CD14-positive monocyte (primary cell): Measurements from ENCODE around the gene RPS26. TPM values are rescaled to one million over a fixed set of nuclear protein-coding genes. Genes with fewer than 3 reads are reported as not detected.
A peak's percentile ranks its signal among the peaks of the same experiment; 100 is the strongest.

Source experiments
- DNase-seq, 3 donors: peaks; one replicate each; pipeline ENCODE4 v3.0.0-alpha.2; 2011 to 2022
- H2AFZ ChIP-seq: 2 replicates; pipeline ENCODE4 v1.6.0; 2012; ENCODE audit warnings: mild to moderate bottlenecking, low read depth, low read length, inconsistent platforms; ENCODE audit not compliant: insufficient read depth, poor library complexity, severe bottlenecking
- H3K27ac ChIP-seq, 2 donors: 1 replicate in 1 of 2; 2 replicates in 1 of 2; pipeline ENCODE4 v1.5.1; 2012 to 2013; ENCODE audit warnings: low read length in 2 of 2, control low read depth in 1 of 2, inconsistent platforms in 1 of 2, low read depth in 1 of 2, mild to moderate bottlenecking in 1 of 2
- H3K27me3 ChIP-seq, 2 donors: one replicate each; pipeline versions ENCODE4 v1.6.0 to v1.6.1; 2011 to 2013; ENCODE audit warnings: low read length in 2 of 2; ENCODE audit not compliant: control insufficient read depth in 2 of 2, insufficient read depth in 2 of 2
- H3K36me3 ChIP-seq, 2 donors: replicated peaks in 1 of 2; 1 replicate in 1 of 2; 2 replicates in 1 of 2; pipeline versions ENCODE4 v1.5.1 to v1.6.1; 2012 to 2013; ENCODE audit warnings: low read length in 2 of 2, control low read depth in 1 of 2, inconsistent platforms in 1 of 2, mild to moderate bottlenecking in 1 of 2; ENCODE audit not compliant: insufficient read depth in 2 of 2, control insufficient read depth in 1 of 2
- H3K4me1 ChIP-seq, 2 donors: 1 replicate in 1 of 2; 2 replicates in 1 of 2; pipeline versions ENCODE4 v1.5.1 to v1.6.1; 2012 to 2013; ENCODE audit warnings: low read length in 2 of 2, control low read depth in 1 of 2, inconsistent platforms in 1 of 2, mild to moderate bottlenecking in 1 of 2, moderate library complexity in 1 of 2; ENCODE audit not compliant: insufficient read depth in 2 of 2, control insufficient read depth in 1 of 2
- H3K4me2 ChIP-seq: replicated peaks from 2 replicates; pipeline ENCODE3; 2012; ENCODE audit warnings: low read length, moderate library complexity, mild to moderate bottlenecking; ENCODE audit not compliant: poor library complexity, severe bottlenecking; ENCODE audit errors: extremely low read depth
- H3K4me3 ChIP-seq, 3 experiments: fragments of 200-600 bp in 1 of 3; sonication (generic) in 1 of 3; replicated peaks in 1 of 3; 1 replicate in 2 of 3; 2 replicates in 1 of 3; pipeline ENCODE4 v1.5.1; 2011 to 2013; ENCODE audit warnings: low read length in 3 of 3, mild to moderate bottlenecking in 3 of 3, control low read depth in 2 of 3, low read depth in 2 of 3, inconsistent platforms in 1 of 3, moderate library complexity in 1 of 3
- H3K79me2 ChIP-seq: 2 replicates; pipeline ENCODE4 v1.6.0; 2012; ENCODE audit warnings: mild to moderate bottlenecking, control low read depth, inconsistent platforms, low read length, moderate library complexity; ENCODE audit not compliant: insufficient read depth
- H3K9ac ChIP-seq: 2 replicates; pipeline ENCODE4 v1.6.0; 2017; ENCODE audit warnings: low read length, mild to moderate bottlenecking; ENCODE audit not compliant: insufficient read depth, poor library complexity, severe bottlenecking
- H3K9me3 ChIP-seq, 2 donors: replicated peaks in 1 of 2; 1 replicate in 1 of 2; 2 replicates in 1 of 2; pipeline versions ENCODE4 v1.5.1 to v1.6.1; 2012 to 2013; ENCODE audit warnings: low read length in 2 of 2, control low read depth in 1 of 2; ENCODE audit not compliant: control insufficient read depth in 1 of 2, insufficient read depth in 1 of 2
- H4K20me1 ChIP-seq: 2 replicates; pipeline ENCODE4 v1.6.0; 2012; ENCODE audit warnings: mild to moderate bottlenecking, low read length, control low read depth, moderate library complexity; ENCODE audit not compliant: insufficient read depth
- H3K27ac Mint-ChIP-seq, 7 donors: one replicate each; pipeline ENCODE4 v1.8.0; 2020; ENCODE audit warnings: mild to moderate bottlenecking in 7 of 7, mixed read lengths in 7 of 7, moderate library complexity in 6 of 7, inconsistent platforms in 2 of 7
- H3K27me3 Mint-ChIP-seq, 3 donors: one replicate each; pipeline ENCODE4 v1.8.0; 2021 to 2022; ENCODE audit warnings: low read depth in 3 of 3, mild to moderate bottlenecking in 3 of 3, mixed read lengths in 3 of 3, moderate library complexity in 3 of 3, inconsistent platforms in 1 of 3
- H3K36me3 Mint-ChIP-seq, 2 donors: one replicate each; pipeline ENCODE4 v1.8.0; 2020; ENCODE audit warnings: mixed read lengths in 2 of 2, inconsistent platforms in 1 of 2, mild to moderate bottlenecking in 1 of 2
- H3K4me1 Mint-ChIP-seq: one replicate; pipeline ENCODE4 v1.8.0; 2020; ENCODE audit warnings: mild to moderate bottlenecking, mixed read lengths
- H3K4me3 Mint-ChIP-seq, 2 donors: one replicate each; pipeline ENCODE4 v1.8.0; 2020; ENCODE audit warnings: mild to moderate bottlenecking in 2 of 2, mixed read lengths in 2 of 2, moderate library complexity in 1 of 2
- H3K9me3 Mint-ChIP-seq, 7 donors: one replicate each; pipeline ENCODE4 v1.8.0; 2020 to 2022; ENCODE audit warnings: mixed read lengths in 7 of 7, mild to moderate bottlenecking in 6 of 7, moderate library complexity in 6 of 7, inconsistent platforms in 2 of 7
- CTCF ChIP-seq: fragments of 200-600 bp; IDR thresholded peaks from one replicate; pipeline ENCODE4 v1.8.0; 2022; ENCODE audit warnings: antibody characterized with exemption, mild to moderate bottlenecking
- WGBS: methylation state at CpG from one replicate; pipeline ENCODE4 v1.1.5; 2013; ENCODE audit warnings: missing lambda C conversion rate; ENCODE audit not compliant: insufficient coverage; 5-methylcytosine and 5-hydroxymethylcytosine counted together
- intact Hi-C, 2 donors: fragments of 100-400 bp; cut with micrococcal nuclease; formaldehyde crosslinking; loops; one replicate each; pipeline versions ENCODE4 v1.15.0 to v1.15.1; 2023
- polyA plus RNA-seq, 3 donors: library from polyadenylated mRNA; depleted of rRNA in 1 of 3; unstranded in 2 of 3; stranded (reverse) in 1 of 3; fragments of 300-500 nt in 2 of 3; fragments of >200 nt in 1 of 3; fragmentation: Illumina TruSeq in 2 of 3; gene quantifications; 1 replicate in 2 of 3; 2 replicates in 1 of 3; pipeline ENCODE4 v1.2.3, GENCODE V29; 2012 to 2021

The RPS26 gene
- polyA plus RNA-seq, 3 donors: 238 to 363 (median 286) TPM

GRCh38 chr12:56087220-56087619 lies 45.5 kb downstream of the RPS26 start:
- H3K27me3 Mint-ChIP-seq: peaks cover 17 to 19% (median 19%) of the 10 kb centered on the region in 3 donors
- TF ChIP-seq CTCF: no peak
- Histone ChIP-seq H3K9me3 (no peaks in the 10 kb centered on the region), H2AFZ (peak overlapping the region; percentile 13), H3K79me2 (no peaks in the 10 kb centered on the region), H4K20me1 (no peaks in the 10 kb centered on the region), H3K27me3 (peaks cover 0 to 9% of the 10 kb centered on the region in 2 donors), H3K27ac (no peak overlapping the region), H3K4me2 (no peak overlapping the region), H3K4me1 (no peaks in the 10 kb centered on the region), H3K9ac (no peak overlapping the region), H3K4me3 (no peak overlapping the region), H3K36me3 (no peaks in the 10 kb centered on the region)
- DNase-seq: no peak
- no peak overlapping the region for H3K4me3 Mint-ChIP-seq
- no peaks in the 10 kb centered on the region for H3K36me3 Mint-ChIP-seq
- H3K27ac Mint-ChIP-seq: no peak overlapping the region
- H3K4me1 Mint-ChIP-seq: no peaks in the 10 kb centered on the region
- peaks cover 0 to 3% (median 0%) of the 10 kb centered on the region in 7 donors for H3K9me3 Mint-ChIP-seq
- intact Hi-C loops: no loop called here
- WGBS: 93% methylated on average over 6 of the region's 6 CpGs

Other genes with a start within 250 kb of the RPS26 start
- 100 to 1,000 TPM in 1 of 3 donors, 10 to 100 TPM in 2; 28.9 to 139 (median 98.6) TPM for gene SARNP, start 224.2 kb upstream of the RPS26 start, polyA plus RNA-seq
- 100 to 1,000 TPM in 2 of 3 donors, 10 to 100 TPM in 1; 15.5 to 140 (median 137) TPM for gene ORMDL2, start 223.9 kb upstream of the RPS26 start, polyA plus RNA-seq
- gene DNAJC14, start 212.3 kb upstream of the RPS26 start, polyA plus RNA-seq: 10 to 100 TPM in 2 of 3 donors, 1 to 10 TPM in 1; 6.2 to 26.2 (median 24.2) TPM
- 1 to 10 TPM in 2 of 3 donors, under 1 TPM in 1; 0.81 to 2.8 (median 1.0) TPM for gene MMP19, start 199.0 kb upstream of the RPS26 start, polyA plus RNA-seq
- 10 to 100 TPM; 17.3 to 47.1 (median 39.5) TPM for gene PYM1, start 114.0 kb upstream of the RPS26 start, polyA plus RNA-seq
- gene DGKA, start 110.8 kb upstream of the RPS26 start, polyA plus RNA-seq: 10 to 100 TPM; 16.0 to 99.1 (median 21.4) TPM
- under 1 TPM; 0.37 to 0.54 (median 0.40) TPM for gene PMEL, start 75.9 kb upstream of the RPS26 start, polyA plus RNA-seq
- gene CDK2, start 75.1 kb upstream of the RPS26 start, polyA plus RNA-seq: 10 to 100 TPM in 1 of 3 donors, 1 to 10 TPM in 2; 4.1 to 11.8 (median 4.7) TPM
- gene RAB5B, start 67.8 kb upstream of the RPS26 start, polyA plus RNA-seq: 10 to 100 TPM; 44.0 to 63.0 (median 48.5) TPM
- 10 to 100 TPM in 2 of 3 donors, 1 to 10 TPM in 1; 9.7 to 17.1 (median 14.4) TPM for gene SUOX, start 44.6 kb upstream of the RPS26 start, polyA plus RNA-seq
- 1 to 10 TPM in 2 of 3 donors, under 1 TPM in 1; 0.09 to 4.9 (median 1.3) TPM for gene IKZF4, start 20.9 kb upstream of the RPS26 start, polyA plus RNA-seq
- under 1 TPM in 1 of 3 donors, not detected in 2; 0.01 TPM for gene ERBB3, start 38.2 kb downstream of the RPS26 start, polyA plus RNA-seq
- 10 to 100 TPM; 83.0 to 84.2 (median 83.0) TPM for gene PA2G4, start 62.6 kb downstream of the RPS26 start, polyA plus RNA-seq
- gene RPL41, start 74.7 kb downstream of the RPS26 start, polyA plus RNA-seq: 1,000 to 10,000 TPM; 2,986 to 5,048 (median 3,308) TPM
- 1 to 10 TPM; 1.7 to 3.1 (median 1.8) TPM for gene ZC3H10, start 76.3 kb downstream of the RPS26 start, polyA plus RNA-seq
- 10 to 100 TPM; 74.2 to 81.1 (median 74.6) TPM for gene ESYT1, start 86.3 kb downstream of the RPS26 start, polyA plus RNA-seq
- 1 to 10 TPM; 2.7 to 4.3 (median 4.1) TPM for gene MYL6B, start 110.7 kb downstream of the RPS26 start, polyA plus RNA-seq
- 1,000 to 10,000 TPM; 1,962 to 3,939 (median 3,189) TPM for gene MYL6, start 116.4 kb downstream of the RPS26 start, polyA plus RNA-seq
- gene SMARCC2, start 147.6 kb downstream of the RPS26 start, polyA plus RNA-seq: 10 to 100 TPM; 22.2 to 63.7 (median 43.5) TPM
- 10 to 100 TPM; 35.8 to 82.0 (median 45.7) TPM for gene RNF41, start 180.0 kb downstream of the RPS26 start, polyA plus RNA-seq
- gene NABP2, start 182.4 kb downstream of the RPS26 start, polyA plus RNA-seq: 10 to 100 TPM in 1 of 3 donors, 1 to 10 TPM in 2; 2.7 to 10.1 (median 3.2) TPM
- gene SLC39A5, start 188.1 kb downstream of the RPS26 start, polyA plus RNA-seq: under 1 TPM in 2 of 3 donors, not detected in 1; 0.21 to 0.25 TPM
- gene ANKRD52, start 216.5 kb downstream of the RPS26 start, polyA plus RNA-seq: 10 to 100 TPM in 1 of 3 donors, 1 to 10 TPM in 2; 1.5 to 12.4 (median 2.4) TPM
- 10 to 100 TPM in 1 of 3 donors, 1 to 10 TPM in 2; 1.7 to 13.5 (median 2.0) TPM for gene COQ10A, start 225.0 kb downstream of the RPS26 start, polyA plus RNA-seq